ENCODE measurements around the gene DENND1A. TPM values are rescaled to one million over a fixed set of nuclear protein-coding genes. Genes with fewer than 3 reads are reported as not detected.

Gene DENND1A
- total and polyA plus RNA-seq, 4 donors, result 7.9 to 22.0 (median 13.9) TPM

GRCh38 chr9:123469282-123469681, 460.6 kb downstream of the DENND1A start:
- H3K36me3 ChIP-seq (ENCODE audit: control insufficient read depth in 4 of 4, insufficient read depth in 3 of 4, low read depth in 1 of 4, low read length in 3 of 4), result no peaks in the 10 kb centered on the region
- H3K4me1 ChIP-seq (ENCODE audit: control insufficient read depth in 4 of 4, insufficient read depth in 4 of 4, low read length in 3 of 4), result peaks cover 13 to 59% (median 30%) of the 10 kb centered on the region in 4 donors
- DNase-seq (ENCODE audit: low spot score), result no peak
- no peaks in the 10 kb centered on the region for H3K27me3 ChIP-seq (ENCODE audit: control insufficient read depth in 4 of 4, insufficient read depth in 4 of 4, low read length in 3 of 4)
- H3K9ac ChIP-seq (ENCODE audit: low read depth in 1 of 2, low read length in 2 of 2), result no peak overlapping the region
- H3K9me3 ChIP-seq (ENCODE audit: control insufficient read depth in 4 of 4, low read length in 3 of 4), result no peaks in the 10 kb centered on the region
- no peak overlapping the region for H3K4me3 ChIP-seq (ENCODE audit: low read depth in 1 of 3, low read length in 3 of 3)
- no peak for TF ChIP-seq MAX (IDR thresholded peaks at IDR 0.05)
- no peak for TF ChIP-seq JUND (IDR thresholded peaks at IDR 0.05)
- no peak for TF ChIP-seq EGR1 (IDR thresholded peaks at IDR 0.05; ENCODE audit: low read depth in 2 of 2)
- TF ChIP-seq RAD21 (IDR thresholded peaks at IDR 0.05), result no peak
- no peak for TF ChIP-seq ZBTB33 (IDR thresholded peaks at IDR 0.05)
- no peak for TF ChIP-seq FOXA1 (IDR thresholded peaks at IDR 0.05)
- TF ChIP-seq HNF4G (IDR thresholded peaks at IDR 0.05), result no peak
- no peak for TF ChIP-seq NR2F2 (IDR thresholded peaks at IDR 0.05)
- TF ChIP-seq RXRA (IDR thresholded peaks at IDR 0.05), result no peak
- TF ChIP-seq TAF1 (conservative IDR thresholded peaks at IDR 0.05), result no peak
- TF ChIP-seq ATF3 (IDR thresholded peaks at IDR 0.05), result no peak
- no peak for TF ChIP-seq CTCF (IDR thresholded peaks at IDR 0.05; ENCODE audit: low read depth, low read length, missing input control)
- TF ChIP-seq REST (IDR thresholded peaks at IDR 0.05), result no peak
- no peak for TF ChIP-seq HNF4A (conservative IDR thresholded peaks at IDR 0.05)
- TF ChIP-seq GABPA (IDR thresholded peaks at IDR 0.05 in 1 of 2, conservative IDR thresholded peaks at IDR 0.05 in 1 of 2), result no peak
- H3K27ac ChIP-seq (ENCODE audit: low read depth in 1 of 2, low read length in 2 of 2), result peak overlapping the region in 1 of 2 donors; percentile 0
- WGBS, result 95% methylated on average over 13 of the region's 13 CpGs

GRCh38 chr9:123468541-123468940, 461.4 kb downstream of the DENND1A start:
- no peak for DNase-seq (ENCODE audit: low spot score)
- Histone ChIP-seq H3K36me3 (ENCODE audit: control insufficient read depth in 4 of 4, insufficient read depth in 3 of 4, low read depth in 1 of 4, low read length in 3 of 4) (no peaks in the 10 kb centered on the region), H3K9me3 (ENCODE audit: control insufficient read depth in 4 of 4, low read length in 3 of 4) (no peaks in the 10 kb centered on the region), H3K27me3 (ENCODE audit: control insufficient read depth in 4 of 4, insufficient read depth in 4 of 4, low read length in 3 of 4) (no peaks in the 10 kb centered on the region), H3K4me1 (ENCODE audit: control insufficient read depth in 4 of 4, insufficient read depth in 4 of 4, low read length in 3 of 4) (peaks cover 13 to 59% (median 30%) of the 10 kb centered on the region in 4 donors), H3K4me3 (ENCODE audit: low read depth in 1 of 3, low read length in 3 of 3) (no peak overlapping the region), H3K27ac (ENCODE audit: low read depth in 1 of 2, low read length in 2 of 2) (peak overlapping the region; percentile 42 to 47), H3K9ac (ENCODE audit: low read depth in 1 of 2, low read length in 2 of 2) (no peak overlapping the region)
- WGBS, result 67% methylated on average over 5 of the region's 5 CpGs
- TF ChIP-seq FOXA2 (IDR thresholded peaks at IDR 0.05) (no peak), RAD21 (IDR thresholded peaks at IDR 0.05) (no peak), RXRA (IDR thresholded peaks at IDR 0.05) (no peak), CTCF (IDR thresholded peaks at IDR 0.05; ENCODE audit: low read depth, low read length, missing input control) (no peak), FOXA1 (IDR thresholded peaks at IDR 0.05) (no peak), SP1 (IDR thresholded peaks at IDR 0.05) (no peak), ATF3 (IDR thresholded peaks at IDR 0.05) (no peak), TAF1 (conservative IDR thresholded peaks at IDR 0.05) (no peak)
